ENCODE data around the gene GK. TPM values are rescaled to one million over a fixed set of nuclear protein-coding genes. Genes with fewer than 3 reads are reported as not detected.

The GK gene
- polyA plus RNA-seq, 2 of the 4 experiments (the other 2 are of a cell fraction) = 1.4 to 7.1 TPM

DNA sequence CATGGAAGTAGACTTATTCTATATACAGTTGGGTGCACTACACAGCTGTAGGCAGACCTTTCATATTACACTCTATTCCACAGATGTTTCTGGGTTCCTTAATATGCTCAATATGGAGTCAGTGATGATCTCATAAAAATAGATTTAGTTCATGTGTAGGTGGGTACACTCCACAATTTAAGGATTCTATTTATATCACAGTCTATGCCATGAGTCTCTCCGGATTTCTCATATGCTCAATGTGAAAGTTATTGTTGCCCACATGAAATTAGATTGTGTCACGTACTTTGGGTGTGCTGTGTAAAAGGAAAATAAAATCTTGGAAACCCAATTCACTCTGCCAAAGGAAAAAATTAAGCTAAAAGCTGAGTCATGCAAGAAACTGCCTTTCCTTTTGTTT lies 43.2 kb upstream of the GK start:
- ATAC-seq (no peak), FAIRE-seq (no peak), DNase-seq (ENCODE audit: low read depth in 1 of 2, low spot score in 1 of 2) (no peak)
- Histone ChIP-seq H3K9me3 (no peaks in the 10 kb centered on the region), H3K27ac (no peak overlapping the region), H3K4me1 (no peaks in the 10 kb centered on the region), H3K4me2 (no peak overlapping the region), H3K4me3 (no peak overlapping the region)
- WGBS (ENCODE audit: missing lambda C conversion rate) = 40% methylated on average over 2 of the region's 2 CpGs
- ChIA-PET CTCF (no interaction called here), POLR2A (no interaction called here)
- no peak for TF ChIP-seq POLR2AphosphoS2 (conservative IDR thresholded peaks at IDR 0.05; ENCODE audit: low read length)
- TF ChIP-seq NPAS2 (CRISPR knock-in tag; IDR thresholded peaks at IDR 0.05; ENCODE audit: borderline replicate concordance) = no peak
- TF ChIP-seq, protein P1, sequence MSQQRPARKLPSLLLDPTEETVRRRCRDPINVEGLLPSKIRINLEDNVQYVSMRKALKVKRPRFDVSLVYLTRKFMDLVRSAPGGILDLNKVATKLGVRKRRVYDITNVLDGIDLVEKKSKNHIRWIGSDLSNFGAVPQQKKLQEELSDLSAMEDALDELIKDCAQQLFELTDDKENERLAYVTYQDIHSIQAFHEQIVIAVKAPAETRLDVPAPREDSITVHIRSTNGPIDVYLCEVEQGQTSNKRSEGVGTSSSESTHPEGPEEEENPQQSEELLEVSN (IDR thresholded peaks at IDR 0.05; ENCODE audit: borderline replicate concordance, low read depth) = no peak
- TF ChIP-seq RAD21 (conservative IDR thresholded peaks at IDR 0.05 in 1 of 2, IDR thresholded peaks at IDR 0.05 in 1 of 2) = no peak
- no peak for TF ChIP-seq MYC (IDR thresholded peaks at IDR 0.05; ENCODE audit: borderline replicate concordance, low read length)
- no peak for TF ChIP-seq JUN (IDR thresholded peaks at IDR 0.05)
- TF ChIP-seq CBX2 (IDR thresholded peaks at IDR 0.05; ENCODE audit: borderline replicate concordance, low read depth) = no peak
- no peak for TF ChIP-seq FOSB (CRISPR knock-in tag; IDR thresholded peaks at IDR 0.05)
- TF ChIP-seq JUNB (IDR thresholded peaks at IDR 0.05) = no peak
- TF ChIP-seq FOXS1 (CRISPR knock-in tag; IDR thresholded peaks at IDR 0.05) = no peak
- no peak for TF ChIP-seq GATA3 (IDR thresholded peaks at IDR 0.05; ENCODE audit: borderline replicate concordance)
- no peak for TF ChIP-seq ZFP36 (IDR thresholded peaks at IDR 0.05; ENCODE audit: borderline replicate concordance, partially characterized antibody)
- TF ChIP-seq CBX8 (IDR thresholded peaks at IDR 0.05) = no peak
- no peak for TF ChIP-seq HDAC2 (IDR thresholded peaks at IDR 0.05)
- no peak for TF ChIP-seq NR3C1 (IDR thresholded peaks at IDR 0.05)
- TF ChIP-seq RCOR1 (IDR thresholded peaks at IDR 0.05; ENCODE audit: low read depth, low read length) = no peak

DNA sequence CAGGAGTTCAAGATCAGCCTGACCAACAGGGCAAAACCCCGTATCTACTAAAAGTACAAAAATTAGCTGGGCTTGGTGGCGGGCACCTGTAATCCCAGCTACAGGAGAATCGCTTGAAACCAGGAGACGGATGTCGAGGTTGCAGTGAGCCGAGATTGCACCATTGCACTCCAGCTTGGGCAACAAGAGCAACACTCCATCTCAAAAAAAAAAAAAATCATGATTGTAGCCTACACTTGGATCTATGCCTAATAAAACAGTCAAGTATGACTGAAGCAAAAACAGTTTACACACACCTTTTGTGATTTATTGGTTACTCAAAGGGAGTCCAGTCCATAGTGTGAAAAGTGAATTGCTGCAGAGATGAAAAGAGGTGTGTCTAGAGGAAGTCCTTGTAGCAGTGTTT lies 41.0 kb upstream of the GK start:
- Histone ChIP-seq H3K4me1 (no peaks in the 10 kb centered on the region), H3K4me2 (no peak overlapping the region), H3K9me3 (no peaks in the 10 kb centered on the region), H3K4me3 (no peak overlapping the region), H3K27ac (no peak overlapping the region)
- ATAC-seq (no peak), FAIRE-seq (peak; percentile 13), DNase-seq (ENCODE audit: low read depth in 1 of 2, low spot score in 1 of 2) (no peak)
- CTCF ChIA-PET = interaction anchor here (0.8 kb wide), 1 partner anchor 41 kb away, joined by 4 read pairs; no protein-coding TSS in a partner anchor
- WGBS (ENCODE audit: missing lambda C conversion rate) = 78% methylated on average over 6 of the region's 6 CpGs
- POLR2A ChIA-PET = no interaction called here
- TF ChIP-seq CBX2 (IDR thresholded peaks at IDR 0.05; ENCODE audit: borderline replicate concordance, low read depth) = no peak
- no peak for TF ChIP-seq KDM1A (IDR thresholded peaks at IDR 0.05; ENCODE audit: low read depth)
- TF ChIP-seq HOXA7 (CRISPR knock-in tag; IDR thresholded peaks at IDR 0.05) = no peak
- TF ChIP-seq SREBF2 (IDR thresholded peaks at IDR 0.05) = no peak

DNA sequence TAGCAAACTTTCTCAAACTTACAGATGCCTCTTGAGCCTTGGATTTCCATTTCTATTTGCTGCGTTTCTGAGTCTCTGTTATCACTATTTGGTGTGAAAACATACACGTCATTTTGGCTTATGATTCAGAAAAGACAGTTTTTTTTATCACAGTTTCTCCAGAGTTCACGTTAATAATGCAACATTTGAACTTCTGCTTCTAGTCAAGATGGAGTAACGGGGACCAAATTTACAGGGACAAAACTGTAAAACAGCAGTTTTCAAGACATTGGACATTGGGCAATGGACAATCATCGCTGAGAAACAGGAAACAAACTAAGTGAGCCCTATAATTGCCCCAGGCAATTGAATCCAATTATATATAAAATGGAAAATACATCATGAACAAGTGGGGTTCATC lies 39.5 kb upstream of the GK start:
- no peak for FAIRE-seq

More for the DNA sequence above, 39.5 kb upstream of the GK start:
- no peak for DNase-seq (ENCODE audit: low read depth in 1 of 2, low spot score in 1 of 2)
- POLR2A ChIA-PET = no interaction called here
- no peak overlapping the region for H3K4me3 ChIP-seq
- no peak for ATAC-seq
- H3K4me1 ChIP-seq = no peaks in the 10 kb centered on the region
- no peaks in the 10 kb centered on the region for H3K9me3 ChIP-seq
- H3K27ac ChIP-seq = no peak overlapping the region
- CTCF ChIA-PET = no interaction called here
- WGBS (ENCODE audit: missing lambda C conversion rate) = 58% methylated on average over 5 of the region's 5 CpGs
- no peak overlapping the region for H3K4me2 ChIP-seq
- TF ChIP-seq, protein P2, sequence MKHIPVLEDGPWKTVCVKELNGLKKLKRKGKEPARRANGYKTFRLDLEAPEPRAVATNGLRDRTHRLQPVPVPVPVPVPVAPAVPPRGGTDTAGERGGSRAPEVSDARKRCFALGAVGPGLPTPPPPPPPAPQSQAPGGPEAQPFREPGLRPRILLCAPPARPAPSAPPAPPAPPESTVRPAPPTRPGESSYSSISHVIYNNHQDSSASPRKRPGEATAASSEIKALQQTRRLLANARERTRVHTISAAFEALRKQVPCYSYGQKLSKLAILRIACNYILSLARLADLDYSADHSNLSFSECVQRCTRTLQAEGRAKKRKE (CRISPR knock-in tag; IDR thresholded peaks at IDR 0.05; ENCODE audit: low read depth) = no peak
- TF ChIP-seq FOSB (CRISPR knock-in tag; IDR thresholded peaks at IDR 0.05) = no peak
- no peak for TF ChIP-seq SMC3 (IDR thresholded peaks at IDR 0.05)
- no peak for TF ChIP-seq KDM5A (IDR thresholded peaks at IDR 0.05)
- TF ChIP-seq, protein P3, sequence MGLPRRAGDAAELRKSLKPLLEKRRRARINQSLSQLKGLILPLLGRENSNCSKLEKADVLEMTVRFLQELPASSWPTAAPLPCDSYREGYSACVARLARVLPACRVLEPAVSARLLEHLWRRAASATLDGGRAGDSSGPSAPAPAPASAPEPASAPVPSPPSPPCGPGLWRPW (IDR thresholded peaks at IDR 0.05) = no peak
- TF ChIP-seq SREBF2 (IDR thresholded peaks at IDR 0.05) = no peak
- TF ChIP-seq TP53 (CRISPR knock-in tag; IDR thresholded peaks at IDR 0.05) = no peak
- TF ChIP-seq RNF2 (IDR thresholded peaks at IDR 0.05; ENCODE audit: borderline replicate concordance, low read depth) = no peak
- no peak for TF ChIP-seq FOXS1 (CRISPR knock-in tag; IDR thresholded peaks at IDR 0.05)
- TF ChIP-seq HOXB13 (CRISPR knock-in tag; IDR thresholded peaks at IDR 0.05; ENCODE audit: low read depth) = no peak
- TF ChIP-seq CHD2 (IDR thresholded peaks at IDR 0.05; ENCODE audit: low read length, partially characterized antibody) = no peak
- no peak for TF ChIP-seq NFE2L2 (conservative IDR thresholded peaks at IDR 0.05; ENCODE audit: low read length)
- no peak for TF ChIP-seq RARB (CRISPR knock-in tag; IDR thresholded peaks at IDR 0.05)
- TF ChIP-seq HOXA7 (CRISPR knock-in tag; IDR thresholded peaks at IDR 0.05) = no peak
